Fibroblast of skin of right biceps (primary cell): ENCODE measurements around the gene METTL9.
"Not testable (repeated sequence)": the region's sequence is repeated elsewhere in the genome, so short reads cannot be mapped to it uniquely, and the experiment has no call there.

ENCODE experiments used
- DNase-seq: peaks from one replicate; pipeline ENCODE4 v3.0.0-alpha.2; 2013

The METTL9 gene

DNA sequence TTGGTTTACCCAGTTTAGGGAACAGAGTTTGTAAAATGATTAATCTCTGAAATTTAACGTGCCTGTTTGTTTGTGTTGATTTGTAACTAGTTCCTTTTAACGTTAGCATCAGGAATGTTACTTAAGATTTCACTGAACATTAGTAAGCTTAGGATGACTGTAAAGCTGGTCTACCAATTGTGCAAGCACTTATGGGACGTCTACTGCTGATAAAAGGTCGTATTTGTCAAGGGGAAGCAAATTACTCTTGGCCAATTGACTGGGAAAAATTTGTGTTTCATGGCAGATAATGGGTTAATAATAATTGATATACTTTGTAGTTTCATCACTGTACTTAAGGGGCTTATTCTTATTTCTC is 11.8 kb downstream of the METTL9 start:
- DNase-seq = no peak

- no peak for DNase-seq
Measured at GRCh38 chr16:21611556-21612384, 12.4 kb downstream of the METTL9 start.

GRCh38 chr16:21613361-21613760 is 14.0 kb downstream of the METTL9 start:
- no peak for DNase-seq

- peak; percentile 21 for DNase-seq
Measured at GRCh38 chr16:21613781-21614180, 14.4 kb downstream of the METTL9 start.

DNA sequence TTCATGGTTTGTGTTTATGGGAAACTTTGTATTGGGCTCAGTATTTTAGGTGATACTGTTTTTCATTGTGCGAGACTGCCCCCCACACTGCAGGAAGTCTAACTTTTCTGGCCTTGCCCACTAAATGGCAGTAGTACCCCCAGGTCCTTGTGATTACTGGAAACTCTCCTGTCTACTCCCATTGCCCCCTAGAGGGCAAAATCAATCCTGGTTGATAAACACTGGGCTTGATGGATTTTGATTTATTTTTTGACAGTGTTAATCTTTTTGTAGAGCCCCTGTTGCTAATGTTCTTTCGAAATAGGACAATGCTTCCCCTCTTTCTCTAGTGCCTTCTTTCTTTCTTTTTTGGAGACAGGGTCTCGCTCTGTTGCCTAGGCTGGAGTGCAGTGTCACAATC is 15.5 kb downstream of the METTL9 start:
- no peak for DNase-seq

GRCh38 chr16:21617607-21618006 is 18.2 kb downstream of the METTL9 start:
- DNase-seq = no peak

DNA sequence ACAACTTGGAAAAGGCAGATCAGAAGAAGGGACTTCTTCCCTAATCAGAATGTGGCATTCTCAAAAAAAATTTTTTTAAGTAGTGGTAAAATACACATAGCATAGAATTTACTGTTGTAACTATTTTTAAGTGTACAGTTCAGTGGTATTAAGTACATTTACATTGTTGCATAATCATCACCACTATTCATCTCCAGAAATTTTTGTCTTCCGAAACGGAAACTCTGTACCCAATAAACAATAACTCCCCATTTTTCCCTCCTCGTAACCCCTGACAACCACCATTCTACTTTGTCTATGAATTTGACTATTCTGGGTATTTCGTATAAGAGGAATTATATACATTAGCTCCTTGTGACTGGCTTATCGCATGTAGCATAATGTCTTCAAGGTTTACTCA is 18.9 kb downstream of the METTL9 start:
- no peak for DNase-seq

GRCh38 chr16:21619765-21620425 is 20.5 kb downstream of the METTL9 start:
- no peak for DNase-seq

DNA sequence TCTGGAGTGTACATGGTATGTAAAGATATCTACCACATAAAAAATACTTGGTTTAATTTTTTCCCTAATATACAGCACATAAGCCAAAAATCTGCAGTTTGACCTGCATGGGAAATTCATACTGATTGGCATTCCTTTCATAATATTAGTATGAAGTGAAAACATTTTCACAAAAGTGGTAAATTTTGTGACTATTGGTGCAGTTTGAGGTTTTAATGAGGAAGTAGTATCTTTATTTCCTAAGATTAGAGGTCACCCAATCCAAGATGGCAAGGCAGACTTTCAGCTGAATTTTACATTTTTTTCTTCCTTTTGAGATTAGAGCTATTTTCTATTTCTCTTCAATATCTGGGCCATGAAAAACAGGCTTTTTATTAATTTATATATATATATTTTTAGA is 21.2 kb downstream of the METTL9 start:
- no peak for DNase-seq

- DNase-seq = no peak
Measured at GRCh38 chr16:21622545-21622944, 23.2 kb downstream of the METTL9 start.

- DNase-seq = no peak
Measured at GRCh38 chr16:21625026-21625425, 25.6 kb downstream of the METTL9 start.

DNA sequence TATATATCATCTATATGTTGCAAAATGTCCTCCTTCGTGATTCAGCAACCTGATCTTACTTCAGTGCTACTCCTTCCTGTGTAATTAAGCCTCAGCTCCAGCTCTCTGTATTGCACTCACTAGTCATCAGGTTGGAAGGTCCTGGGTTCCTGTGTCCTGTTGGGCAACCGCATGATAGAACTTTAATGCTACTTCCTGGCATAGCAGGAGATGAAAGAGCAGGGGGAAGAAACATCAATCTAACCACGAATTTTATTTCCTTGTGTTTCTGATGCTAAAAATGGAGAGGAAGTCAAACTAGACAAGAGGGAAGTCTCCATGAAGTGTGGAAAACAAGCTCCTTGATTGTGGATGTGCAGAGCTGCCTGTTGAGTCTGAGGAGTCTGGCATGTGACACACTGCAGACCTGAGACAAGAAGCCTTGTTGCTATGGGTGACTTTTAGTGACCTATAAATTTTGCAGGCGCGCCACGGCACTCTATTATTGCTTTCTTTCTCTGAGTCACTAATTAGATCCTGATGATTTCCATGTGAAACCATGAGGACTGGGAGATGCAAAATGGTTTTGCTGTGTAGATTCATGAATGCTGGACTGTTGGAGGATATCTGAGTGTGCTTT is 27.4 kb downstream of the METTL9 start:
- DNase-seq = peak; percentile 95

DNA sequence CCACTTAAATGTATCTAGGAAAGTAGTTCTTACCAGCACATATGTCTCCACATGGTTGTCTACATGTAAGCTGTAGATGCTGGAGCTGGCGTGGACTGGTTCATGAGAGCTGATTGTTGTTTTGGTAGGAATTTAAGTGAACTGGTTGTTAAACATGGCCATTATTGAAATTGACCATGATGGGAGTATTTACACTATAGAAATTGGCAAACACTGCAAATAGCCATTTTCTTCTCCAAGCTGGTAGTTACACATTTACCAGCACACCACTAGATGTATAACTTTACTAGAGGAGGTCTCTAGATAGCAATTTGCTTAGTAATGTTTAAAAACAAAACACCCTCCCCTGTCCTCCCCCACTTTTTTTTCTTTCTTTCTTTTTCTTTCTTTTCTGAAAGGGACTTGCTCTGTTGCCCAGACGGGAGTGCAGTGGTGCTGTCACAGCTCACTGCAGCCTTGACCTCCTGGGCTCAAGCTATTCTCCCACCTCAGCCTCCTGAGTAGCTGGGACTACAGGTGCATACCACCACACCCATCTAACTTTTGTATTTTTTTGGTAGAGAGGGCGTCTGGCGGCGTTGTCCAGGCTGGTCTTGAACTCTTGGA is 28.8 kb downstream of the METTL9 start:
- no peak for DNase-seq

GRCh38 chr16:21628772-21629171 is 29.4 kb downstream of the METTL9 start:
- peak; percentile 70 for DNase-seq

- not testable (repeated sequence) for DNase-seq
Measured at GRCh38 chr16:21629616-21630539, 30.5 kb downstream of the METTL9 start.

DNA sequence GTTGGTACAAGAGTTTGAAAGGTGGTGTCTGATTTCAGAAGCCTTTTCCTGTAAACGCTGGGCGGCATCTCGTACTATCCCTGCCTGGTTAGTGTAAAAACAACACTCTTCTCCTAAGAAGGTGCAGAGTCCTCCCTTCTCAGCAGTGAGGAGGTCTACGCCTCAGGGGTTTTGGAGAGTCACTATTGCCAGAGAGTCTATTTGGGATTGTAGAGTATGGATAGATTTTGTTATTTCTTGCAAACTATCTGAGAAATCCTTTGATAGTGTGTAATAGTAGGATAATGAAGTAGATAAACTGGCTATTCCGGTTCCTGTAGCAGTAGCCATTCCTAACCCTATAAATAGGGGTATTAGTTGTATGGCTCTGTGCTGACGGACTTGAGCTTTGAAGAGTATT is 31.5 kb downstream of the METTL9 start:
- DNase-seq = not testable (repeated sequence)

DNA sequence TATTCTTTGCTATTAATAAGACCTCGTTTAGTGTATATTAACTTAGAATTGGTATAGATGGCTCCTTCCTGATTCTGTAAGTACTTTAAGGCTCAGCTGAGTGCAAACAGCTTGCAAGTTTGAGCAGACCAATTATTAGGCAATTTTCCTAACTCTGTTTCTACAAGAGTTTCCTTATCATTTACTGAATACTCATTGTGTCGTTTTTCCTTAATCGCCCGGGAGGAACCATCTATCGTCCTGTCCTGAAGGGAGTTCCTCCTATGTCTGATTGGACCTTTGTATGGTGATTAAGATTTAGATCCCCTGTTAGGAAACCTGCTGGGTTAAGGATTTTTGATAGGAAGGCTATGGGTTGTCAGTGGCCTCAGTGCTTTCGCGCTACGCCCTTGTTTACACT is 32.0 kb downstream of the METTL9 start:
- not testable (repeated sequence) for DNase-seq

DNA sequence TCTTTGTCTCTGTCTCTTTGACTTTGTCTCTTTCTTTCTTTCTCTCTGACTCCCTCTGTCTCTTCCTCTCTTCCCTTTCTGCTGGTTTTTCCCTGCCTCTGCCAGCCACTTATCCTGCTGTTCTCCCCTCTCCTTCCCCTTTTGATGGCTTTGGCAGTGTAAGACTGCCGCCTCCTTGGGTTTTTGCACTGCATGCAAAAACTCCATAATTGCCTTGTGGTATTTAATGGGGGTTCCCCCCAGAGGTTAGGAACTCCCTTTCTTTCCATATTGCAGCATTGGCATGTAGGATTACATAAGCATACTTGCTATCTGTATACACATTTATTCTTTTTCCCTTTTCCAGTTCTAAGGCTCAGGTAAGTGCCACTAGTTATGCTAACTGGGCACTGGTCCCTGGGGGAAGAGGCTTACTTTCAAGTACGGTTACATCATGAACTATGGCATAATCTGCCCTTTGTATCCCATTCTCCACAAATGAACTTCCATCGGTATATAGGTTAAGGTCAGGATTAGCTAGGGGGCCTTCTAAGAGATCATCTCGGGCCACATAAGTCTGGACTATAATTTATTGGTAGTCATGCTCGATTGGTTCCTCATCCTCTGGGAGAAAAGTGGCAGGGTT is 32.7 kb downstream of the METTL9 start:
- DNase-seq = not testable (repeated sequence)

- DNase-seq = no peak
Measured at GRCh38 chr16:21634216-21634615, 34.8 kb downstream of the METTL9 start.

GRCh38 chr16:21635694-21636093 is 36.3 kb downstream of the METTL9 start:
- not testable (repeated sequence) for DNase-seq

DNA sequence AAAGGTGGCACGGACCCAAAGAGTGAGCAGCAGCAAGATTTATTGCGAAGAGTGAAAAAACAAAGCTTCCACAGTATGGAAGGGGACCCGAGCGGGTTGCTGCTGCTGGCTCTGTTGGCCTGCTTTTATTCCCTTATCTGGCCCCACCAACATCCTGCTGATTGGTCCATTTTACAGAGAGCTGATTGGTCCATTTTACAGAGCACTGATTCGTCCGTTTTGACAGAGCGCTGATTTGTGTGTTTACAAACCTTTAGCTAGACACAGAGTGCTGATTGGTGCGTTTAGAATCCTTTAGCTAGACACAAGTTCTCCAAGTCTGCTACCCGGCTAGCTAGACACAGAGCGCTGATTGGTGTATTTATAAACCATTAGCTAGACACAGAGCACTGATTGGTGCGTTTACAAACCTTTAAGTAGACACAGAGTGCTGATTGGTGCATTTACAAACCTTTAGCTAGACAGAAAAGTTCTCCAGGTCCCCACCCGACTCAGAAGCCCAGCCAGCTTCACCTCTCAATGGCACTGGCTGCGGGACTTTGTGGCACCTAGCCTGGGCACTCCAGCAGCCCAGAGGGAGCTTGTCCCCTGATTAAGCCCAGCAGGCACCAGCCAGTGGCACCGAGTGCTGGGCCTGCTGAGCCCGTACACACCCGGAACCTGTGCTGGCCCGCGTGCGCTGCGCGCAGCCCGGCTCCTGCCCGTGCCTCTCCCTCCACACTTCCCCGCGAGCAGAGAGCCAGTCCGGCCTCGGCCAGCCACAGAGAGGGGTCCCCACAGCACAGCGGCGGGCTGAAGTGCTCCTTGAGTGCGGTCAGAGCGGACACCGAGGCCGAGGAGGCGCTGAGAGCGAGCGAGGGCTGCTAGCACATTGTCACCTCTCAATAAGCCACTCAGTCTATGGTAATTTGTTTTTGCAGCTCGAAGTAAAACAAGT is 37.9 kb downstream of the METTL9 start:
- DNase-seq = no peak
